ENCODE data around the gene SEMA3A.

The SEMA3A gene

GRCh38 chr7:83936056-83936708, 258.4 kb downstream of the SEMA3A start:
- no peak for TF ChIP-seq JUND (IDR thresholded peaks at IDR 0.05; ENCODE audit: low read depth)
- DNase-seq (ENCODE audit: low read depth in 1 of 2, low spot score in 1 of 2) = peak; percentile 21 to 87
- in situ Hi-C loops (cut with HindIII; ENCODE audit: low pct_unique_long_range_greater_than_20kb, low sequenced_read_pairs) = no loop called here

- no peak for TF ChIP-seq JUND (IDR thresholded peaks at IDR 0.05; ENCODE audit: low read depth)
- no peak for DNase-seq (ENCODE audit: low read depth in 1 of 2, low spot score in 1 of 2)
- in situ Hi-C loops (cut with HindIII; ENCODE audit: low pct_unique_long_range_greater_than_20kb, low sequenced_read_pairs) = no loop called here
These were observed 260.4 kb downstream of the SEMA3A start for GRCh38 chr7:83934118-83934734.

GRCh38 chr7:83931968-83932367, 262.6 kb downstream of the SEMA3A start:
- DNase-seq (ENCODE audit: low read depth in 1 of 2, low spot score in 1 of 2) = no peak
- in situ Hi-C loops (cut with HindIII; ENCODE audit: low pct_unique_long_range_greater_than_20kb, low sequenced_read_pairs) = no loop called here
- no peak for TF ChIP-seq JUND (IDR thresholded peaks at IDR 0.05; ENCODE audit: low read depth)

DNA sequence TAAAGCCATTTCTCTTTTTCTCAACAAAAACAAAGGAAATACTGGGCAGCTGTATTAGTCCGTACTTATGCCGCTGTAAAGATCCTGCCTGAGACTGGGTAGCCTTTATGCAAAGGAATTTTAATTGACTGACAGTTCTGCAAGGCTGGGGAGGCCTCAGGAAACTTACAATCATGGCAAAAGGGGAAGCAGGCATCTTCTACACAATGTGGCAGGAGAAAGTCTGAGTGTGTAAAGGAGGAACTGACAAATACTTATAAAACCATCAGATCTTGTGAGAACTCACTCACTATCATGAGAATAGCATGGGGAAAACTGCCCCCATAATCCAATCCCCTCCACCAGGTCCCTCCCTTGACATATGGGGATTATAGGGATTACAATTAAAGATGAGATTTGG, 264.3 kb downstream of the SEMA3A start:
- in situ Hi-C loops (cut with HindIII; ENCODE audit: low pct_unique_long_range_greater_than_20kb, low sequenced_read_pairs) = no loop called here
- TF ChIP-seq JUND (IDR thresholded peaks at IDR 0.05; ENCODE audit: low read depth) = no peak
- DNase-seq (ENCODE audit: low read depth in 1 of 2, low spot score in 1 of 2) = no peak

- no peak for TF ChIP-seq JUND (IDR thresholded peaks at IDR 0.05; ENCODE audit: low read depth)
- no peak for DNase-seq (ENCODE audit: low read depth in 1 of 2, low spot score in 1 of 2)
- in situ Hi-C loops (cut with HindIII; ENCODE audit: low pct_unique_long_range_greater_than_20kb, low sequenced_read_pairs) = no loop called here
These were observed 268.7 kb downstream of the SEMA3A start for GRCh38 chr7:83925860-83926259.

DNA sequence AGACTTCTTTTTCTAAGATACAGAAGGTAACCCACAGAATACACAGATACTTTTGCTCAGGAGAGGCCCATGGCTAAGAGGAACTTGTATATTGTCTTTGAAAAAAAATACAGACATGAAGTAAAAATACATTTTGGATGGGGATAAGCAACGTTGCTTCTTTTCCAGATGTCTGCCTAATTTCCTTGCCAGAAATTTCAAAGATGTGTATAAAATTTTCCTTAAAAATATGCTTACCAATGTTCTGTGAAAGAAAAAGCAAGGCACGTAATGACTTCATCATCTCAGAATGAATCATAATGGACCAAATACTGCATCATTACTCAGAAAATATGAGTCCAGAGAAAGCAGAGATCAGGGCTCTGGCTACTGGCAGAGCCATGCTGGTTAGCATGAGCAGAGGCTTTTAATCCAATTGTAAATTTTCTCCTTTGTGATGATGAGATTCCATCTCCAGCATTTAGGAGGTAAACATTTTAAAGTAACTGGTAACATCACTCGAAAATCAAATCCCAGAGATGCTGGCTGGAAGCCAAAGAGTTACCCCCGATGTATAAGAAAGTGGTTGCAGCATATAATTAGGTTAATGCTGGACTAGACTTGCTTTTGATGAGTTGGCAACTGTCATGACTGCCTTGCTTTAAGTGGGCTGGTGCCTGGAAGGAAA, 272.5 kb downstream of the SEMA3A start:
- in situ Hi-C loops (cut with HindIII; ENCODE audit: low pct_unique_long_range_greater_than_20kb, low sequenced_read_pairs) = no loop called here
- TF ChIP-seq JUND (IDR thresholded peaks at IDR 0.05; ENCODE audit: low read depth) = no peak
- no peak for DNase-seq (ENCODE audit: low read depth in 1 of 2, low spot score in 1 of 2)

DNA sequence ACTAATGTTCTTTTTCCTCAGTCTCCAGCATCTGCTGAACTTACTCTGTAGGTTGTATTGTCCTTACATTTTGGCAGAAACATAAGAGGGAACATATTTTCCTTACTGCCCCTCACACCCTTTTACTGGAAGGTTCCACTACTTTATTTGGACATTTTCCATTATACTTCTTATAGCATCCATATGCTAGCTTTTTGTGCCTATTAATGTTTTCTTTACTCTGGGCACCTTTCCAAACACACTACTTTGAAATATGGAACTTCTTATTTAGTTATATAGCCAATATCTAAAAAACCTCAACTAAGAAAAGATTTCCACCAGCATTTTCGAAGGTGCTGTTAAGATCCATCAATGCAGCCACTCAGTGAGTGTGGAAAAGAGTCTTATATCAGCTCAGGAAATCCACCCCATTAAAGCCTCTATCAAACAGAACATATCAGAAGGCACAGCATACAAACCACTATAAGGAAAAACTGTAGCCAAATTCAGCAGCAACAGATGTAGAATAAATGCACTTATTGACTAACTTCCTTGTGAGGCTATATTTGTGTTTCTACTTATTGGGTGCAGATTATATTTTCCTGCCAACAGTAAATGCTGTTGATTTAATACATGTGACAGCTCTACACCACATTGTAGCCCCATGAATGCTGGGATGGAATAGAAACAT, 273.2 kb downstream of the SEMA3A start:
- in situ Hi-C loops (cut with HindIII; ENCODE audit: low pct_unique_long_range_greater_than_20kb, low sequenced_read_pairs) = no loop called here
- no peak for TF ChIP-seq JUND (IDR thresholded peaks at IDR 0.05; ENCODE audit: low read depth)
- no peak for DNase-seq (ENCODE audit: low read depth in 1 of 2, low spot score in 1 of 2)

- in situ Hi-C loops (cut with HindIII; ENCODE audit: low pct_unique_long_range_greater_than_20kb, low sequenced_read_pairs) = no loop called here
These were observed 276.4 kb downstream of the SEMA3A start for GRCh38 chr7:83918142-83918541.

DNA sequence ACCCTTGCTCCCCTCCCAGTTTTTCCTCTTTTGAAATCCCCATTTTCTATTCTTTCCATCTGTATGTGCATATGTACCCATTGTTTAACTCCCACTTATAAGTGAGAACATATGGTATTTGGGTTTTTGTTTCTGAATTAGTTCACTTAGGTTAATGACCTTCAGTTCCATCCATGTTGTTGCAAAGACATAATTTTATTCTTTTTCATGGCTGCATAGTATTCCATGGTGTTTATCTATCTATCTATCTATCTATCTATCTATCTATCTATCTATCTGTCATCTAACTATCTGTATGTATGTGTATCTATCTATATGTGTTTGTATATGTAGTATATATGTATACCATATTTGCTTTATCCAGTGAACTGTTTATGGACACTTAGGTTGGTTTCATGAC, 281.4 kb downstream of the SEMA3A start:
- in situ Hi-C loops (cut with HindIII; ENCODE audit: low pct_unique_long_range_greater_than_20kb, low sequenced_read_pairs) = no loop called here
- TF ChIP-seq JUND (IDR thresholded peaks at IDR 0.05; ENCODE audit: low read depth) = no peak
- no peak for DNase-seq (ENCODE audit: low read depth in 1 of 2, low spot score in 1 of 2)

More at GRCh38 chr7:83918142-83918541, 276.4 kb downstream of the SEMA3A start:
- no peak for DNase-seq (ENCODE audit: low read depth in 1 of 2, low spot score in 1 of 2)
- no peak for TF ChIP-seq JUND (IDR thresholded peaks at IDR 0.05; ENCODE audit: low read depth)

- in situ Hi-C loops (cut with HindIII; ENCODE audit: low pct_unique_long_range_greater_than_20kb, low sequenced_read_pairs) = no loop called here
- TF ChIP-seq JUND (IDR thresholded peaks at IDR 0.05; ENCODE audit: low read depth) = no peak
- no peak for DNase-seq (ENCODE audit: low read depth in 1 of 2, low spot score in 1 of 2)
These were observed 286.1 kb downstream of the SEMA3A start for GRCh38 chr7:83908526-83908925.
